ENCODE data around the gene TRANK1. TPM values are rescaled to one million over a fixed set of nuclear protein-coding genes. Genes with fewer than 3 reads are reported as not detected.

The TRANK1 gene
- total RNA-seq, 1 experiment from 2014 or later, result 10.3 TPM

GRCh38 chr3:36969540-36970432, 24.9 kb upstream of the TRANK1 start:
- Mint-ChIP-seq H3K4me3 (ENCODE audit: low read depth, unreplicated experiment) (no peak overlapping the region), H3K27ac (ENCODE audit: unreplicated experiment) (no peak overlapping the region), H3K4me1 (ENCODE audit: low read depth, unreplicated experiment) (peaks cover 10% of the 10 kb centered on the region), H3K27me3 (ENCODE audit: unreplicated experiment) (no peaks in the 10 kb centered on the region), H3K36me3 (ENCODE audit: insufficient read depth, unreplicated experiment) (no peaks in the 10 kb centered on the region), H3K9me3 (ENCODE audit: low read depth, unreplicated experiment) (no peaks in the 10 kb centered on the region)
- intact Hi-C loops (cut with micrococcal nuclease; ENCODE audit: unreplicated experiment), result no loop called here
- BruUV-seq (replicated peaks), result no TSS peak
- no peak for TF ChIP-seq CTCF (IDR thresholded peaks at IDR 0.05; ENCODE audit: unreplicated experiment)
- CTCF ChIA-PET, result no interaction called here
- no peak for DNase-seq

- TF ChIP-seq CTCF (IDR thresholded peaks at IDR 0.05; ENCODE audit: unreplicated experiment), result no peak
- BruUV-seq (replicated peaks), result no TSS peak
- peaks cover 14% of the 10 kb centered on the region for H3K4me1 Mint-ChIP-seq (ENCODE audit: low read depth, unreplicated experiment)
- CTCF ChIA-PET, result no interaction called here
- no peaks in the 10 kb centered on the region for H3K27me3 Mint-ChIP-seq (ENCODE audit: unreplicated experiment)
- H3K9me3 Mint-ChIP-seq (ENCODE audit: low read depth, unreplicated experiment), result no peaks in the 10 kb centered on the region
- intact Hi-C loops (cut with micrococcal nuclease; ENCODE audit: unreplicated experiment), result no loop called here
- H3K36me3 Mint-ChIP-seq (ENCODE audit: insufficient read depth, unreplicated experiment), result no peaks in the 10 kb centered on the region
- DNase-seq, result no peak
- H3K27ac Mint-ChIP-seq (ENCODE audit: unreplicated experiment), result no peak overlapping the region
- H3K4me3 Mint-ChIP-seq (ENCODE audit: low read depth, unreplicated experiment), result no peak overlapping the region
Observed at GRCh38 chr3:36969085-36969484, 24.2 kb upstream of the TRANK1 start.

- intact Hi-C loops (cut with micrococcal nuclease; ENCODE audit: unreplicated experiment), result no loop called here
- CTCF ChIA-PET, result no interaction called here
- H3K4me3 Mint-ChIP-seq (ENCODE audit: low read depth, unreplicated experiment), result peak overlapping the region; percentile 14
- DNase-seq, result peak; percentile 52
- no peaks in the 10 kb centered on the region for H3K36me3 Mint-ChIP-seq (ENCODE audit: insufficient read depth, unreplicated experiment)
- no TSS peak for BruUV-seq (replicated peaks)
- H3K9me3 Mint-ChIP-seq (ENCODE audit: low read depth, unreplicated experiment), result no peaks in the 10 kb centered on the region
- no peak for TF ChIP-seq CTCF (IDR thresholded peaks at IDR 0.05; ENCODE audit: unreplicated experiment)
- H3K4me1 Mint-ChIP-seq (ENCODE audit: low read depth, unreplicated experiment), result peaks cover 14% of the 10 kb centered on the region
- no peaks in the 10 kb centered on the region for H3K27me3 Mint-ChIP-seq (ENCODE audit: unreplicated experiment)
- H3K27ac Mint-ChIP-seq (ENCODE audit: unreplicated experiment), result peak overlapping the region; percentile 28
Observed at GRCh38 chr3:36965440-36965839, 20.6 kb upstream of the TRANK1 start.

- CTCF ChIA-PET, result no interaction called here
- intact Hi-C loops (cut with micrococcal nuclease; ENCODE audit: unreplicated experiment), result no loop called here
- no peaks in the 10 kb centered on the region for H3K36me3 Mint-ChIP-seq (ENCODE audit: insufficient read depth, unreplicated experiment)
- H3K4me3 Mint-ChIP-seq (ENCODE audit: low read depth, unreplicated experiment), result peak overlapping the region; percentile 14
- H3K4me1 Mint-ChIP-seq (ENCODE audit: low read depth, unreplicated experiment), result peaks cover 14% of the 10 kb centered on the region
- H3K27ac Mint-ChIP-seq (ENCODE audit: unreplicated experiment), result peak overlapping the region; percentile 28
- TF ChIP-seq CTCF (IDR thresholded peaks at IDR 0.05; ENCODE audit: unreplicated experiment), result no peak
- H3K27me3 Mint-ChIP-seq (ENCODE audit: unreplicated experiment), result no peaks in the 10 kb centered on the region
- DNase-seq, result no peak
- BruUV-seq (replicated peaks), result no TSS peak
- no peaks in the 10 kb centered on the region for H3K9me3 Mint-ChIP-seq (ENCODE audit: low read depth, unreplicated experiment)
Observed at GRCh38 chr3:36964817-36965216, 20.0 kb upstream of the TRANK1 start.
